ENCODE measurements around the gene S100A2.
A peak's percentile ranks its signal among the peaks of the same experiment; 100 is the strongest.

The S100A2 gene

GRCh38 chr1:153538315-153538821 is 27.3 kb downstream of the S100A2 start:
- no peak for DNase-seq
- Mint-ChIP-seq H3K27me3 (no peaks in the 10 kb centered on the region), H3K4me1 (ENCODE audit: low read depth) (peaks cover 84% of the 10 kb centered on the region), H3K27ac (peak overlapping the region; percentile 76), H3K4me3 (no peak overlapping the region), H3K36me3 (ENCODE audit: low read depth) (peaks cover 34% of the 10 kb centered on the region), H3K9me3 (no peaks in the 10 kb centered on the region)

GRCh38 chr1:153537376-153537730 is 28.3 kb downstream of the S100A2 start:
- no peak for DNase-seq
- no peak overlapping the region for H3K4me3 Mint-ChIP-seq

GRCh38 chr1:153536671-153537375 is 28.8 kb downstream of the S100A2 start:
- H3K36me3 Mint-ChIP-seq (ENCODE audit: low read depth): peaks cover 27% of the 10 kb centered on the region
- no peak for DNase-seq
- H3K27me3 Mint-ChIP-seq: no peaks in the 10 kb centered on the region
- peak overlapping the region; percentile 93 for H3K4me3 Mint-ChIP-seq
- H3K27ac Mint-ChIP-seq: peak overlapping the region; percentile 98
- no peaks in the 10 kb centered on the region for H3K9me3 Mint-ChIP-seq
- H3K4me1 Mint-ChIP-seq (ENCODE audit: low read depth): peaks cover 84% of the 10 kb centered on the region

More at GRCh38 chr1:153537376-153537730, 28.3 kb downstream of the S100A2 start:
- H3K27ac Mint-ChIP-seq: peak overlapping the region; percentile 76
- H3K27me3 Mint-ChIP-seq: no peaks in the 10 kb centered on the region
- peaks cover 84% of the 10 kb centered on the region for H3K4me1 Mint-ChIP-seq (ENCODE audit: low read depth)
- peaks cover 27% of the 10 kb centered on the region for H3K36me3 Mint-ChIP-seq (ENCODE audit: low read depth)
- H3K9me3 Mint-ChIP-seq: no peaks in the 10 kb centered on the region

GRCh38 chr1:153536012-153536670 is 29.5 kb downstream of the S100A2 start:
- H3K9me3 Mint-ChIP-seq: no peaks in the 10 kb centered on the region
- peak overlapping the region; percentile 93 for H3K4me3 Mint-ChIP-seq

GRCh38 chr1:153535242-153536011 is 30.2 kb downstream of the S100A2 start, which contains the start of gene S100A6:
Gene S100A6 (minus strand): TSS chr1:153535991. CDS start chr1:153535339, 652 bp downstream.
- H3K4me1 Mint-ChIP-seq (ENCODE audit: low read depth): peaks cover 83% of the 10 kb centered on the region
- H3K27me3 Mint-ChIP-seq: no peaks in the 10 kb centered on the region
- peak within 1 kb of the TSS; percentile 93 for H3K4me3 Mint-ChIP-seq
- peak within 1 kb of the TSS; percentile 98 for H3K27ac Mint-ChIP-seq
- no peaks in the 10 kb centered on the region for H3K9me3 Mint-ChIP-seq
- peak; percentile 68 for DNase-seq
- peaks cover 25% of the 10 kb centered on the region for H3K36me3 Mint-ChIP-seq (ENCODE audit: low read depth)

More at GRCh38 chr1:153536012-153536670, 29.5 kb downstream of the S100A2 start:
- Mint-ChIP-seq H3K4me1 (ENCODE audit: low read depth) (peaks cover 84% of the 10 kb centered on the region), H3K27me3 (no peaks in the 10 kb centered on the region), H3K27ac (peak overlapping the region; percentile 98), H3K36me3 (ENCODE audit: low read depth) (peaks cover 27% of the 10 kb centered on the region)
- peak; percentile 87 for DNase-seq

GRCh38 chr1:153534925-153535241 is 30.8 kb downstream of the S100A2 start:
- Mint-ChIP-seq H3K4me1 (ENCODE audit: low read depth) (peaks cover 79% of the 10 kb centered on the region), H3K36me3 (ENCODE audit: low read depth) (peaks cover 25% of the 10 kb centered on the region), H3K27me3 (no peaks in the 10 kb centered on the region), H3K27ac (peak overlapping the region; percentile 92), H3K4me3 (peak overlapping the region; percentile 93), H3K9me3 (no peaks in the 10 kb centered on the region)
- no peak for DNase-seq

GRCh38 chr1:153534226-153534924 is 31.3 kb downstream of the S100A2 start:
- H3K27ac Mint-ChIP-seq: peak overlapping the region; percentile 92
- H3K36me3 Mint-ChIP-seq (ENCODE audit: low read depth): peaks cover 25% of the 10 kb centered on the region
- DNase-seq: no peak
- peaks cover 74% of the 10 kb centered on the region for H3K4me1 Mint-ChIP-seq (ENCODE audit: low read depth)
- H3K4me3 Mint-ChIP-seq: peak overlapping the region; percentile 93
- no peaks in the 10 kb centered on the region for H3K9me3 Mint-ChIP-seq
- no peaks in the 10 kb centered on the region for H3K27me3 Mint-ChIP-seq

- Mint-ChIP-seq H3K4me1 (ENCODE audit: low read depth) (peaks cover 73% of the 10 kb centered on the region), H3K9me3 (no peaks in the 10 kb centered on the region), H3K36me3 (ENCODE audit: low read depth) (peaks cover 25% of the 10 kb centered on the region), H3K27me3 (no peaks in the 10 kb centered on the region), H3K27ac (peak overlapping the region; percentile 92), H3K4me3 (peak overlapping the region; percentile 93)
- no peak for DNase-seq
These were observed 31.9 kb downstream of the S100A2 start for GRCh38 chr1:153533689-153534201.

- Mint-ChIP-seq H3K4me3 (peak overlapping the region; percentile 93), H3K27me3 (no peaks in the 10 kb centered on the region), H3K4me1 (ENCODE audit: low read depth) (peaks cover 71% of the 10 kb centered on the region), H3K36me3 (ENCODE audit: low read depth) (peaks cover 25% of the 10 kb centered on the region), H3K27ac (peak overlapping the region; percentile 92), H3K9me3 (no peaks in the 10 kb centered on the region)
- peak; percentile 86 for DNase-seq
These were observed 32.7 kb downstream of the S100A2 start for GRCh38 chr1:153532769-153533599.

- H3K36me3 Mint-ChIP-seq (ENCODE audit: low read depth): peaks cover 25% of the 10 kb centered on the region
- peaks cover 65% of the 10 kb centered on the region for H3K4me1 Mint-ChIP-seq (ENCODE audit: low read depth)
- H3K27me3 Mint-ChIP-seq: no peaks in the 10 kb centered on the region
- no peak for DNase-seq
- H3K9me3 Mint-ChIP-seq: no peaks in the 10 kb centered on the region
- peak overlapping the region; percentile 92 for H3K27ac Mint-ChIP-seq
- peak overlapping the region; percentile 93 for H3K4me3 Mint-ChIP-seq
These were observed 33.5 kb downstream of the S100A2 start for GRCh38 chr1:153532181-153532580.

- Mint-ChIP-seq H3K27ac (peak overlapping the region; percentile 92), H3K9me3 (no peaks in the 10 kb centered on the region), H3K27me3 (no peaks in the 10 kb centered on the region), H3K4me1 (ENCODE audit: low read depth) (peaks cover 62% of the 10 kb centered on the region), H3K4me3 (no peak overlapping the region), H3K36me3 (ENCODE audit: low read depth) (peaks cover 25% of the 10 kb centered on the region)
- DNase-seq: no peak
These were observed 34.0 kb downstream of the S100A2 start for GRCh38 chr1:153531638-153532037.

- Mint-ChIP-seq H3K9me3 (no peaks in the 10 kb centered on the region), H3K4me3 (no peak overlapping the region), H3K36me3 (ENCODE audit: low read depth) (no peaks in the 10 kb centered on the region), H3K27ac (no peak overlapping the region), H3K27me3 (no peaks in the 10 kb centered on the region), H3K4me1 (ENCODE audit: low read depth) (peaks cover 34% of the 10 kb centered on the region)
- DNase-seq: no peak
These were observed 38.0 kb downstream of the S100A2 start for GRCh38 chr1:153527683-153528040.

GRCh38 chr1:153527023-153527682 is 38.5 kb downstream of the S100A2 start:
- Mint-ChIP-seq H3K9me3 (no peaks in the 10 kb centered on the region), H3K36me3 (ENCODE audit: low read depth) (no peaks in the 10 kb centered on the region), H3K4me3 (no peak overlapping the region), H3K27me3 (no peaks in the 10 kb centered on the region), H3K27ac (peak overlapping the region; percentile 8), H3K4me1 (ENCODE audit: low read depth) (peaks cover 34% of the 10 kb centered on the region)
- no peak for DNase-seq

Measured in activated T-cell treated with anti-CD3 and anti-CD28 coated beads, Interleukin-2, amount 50 U/mL, for 24 hours (primary cell).